Hematopoietic multipotent progenitor cell (in vitro differentiated cells): ENCODE data around the gene SLC38A10. TPM values are rescaled to one million over a fixed set of nuclear protein-coding genes. Genes with fewer than 3 reads are reported as not detected.
"Not testable (repeated sequence)": the region's sequence is repeated elsewhere in the genome, so short reads cannot be mapped to it uniquely, and the experiment has no call there.

Source experiments
- DNase-seq, 3 donors: peaks; one replicate each; pipeline ENCODE4 v3.0.0-alpha.2; 2011 to 2015; ENCODE audit warnings: low read depth in 2 of 3, low spot score in 2 of 3
- total RNA-seq: library from RNA; depleted of rRNA; stranded (reverse); fragments of >200 nt; gene quantifications from one replicate; pipeline ENCODE4 v1.2.3, GENCODE V29; 2012

SLC38A10 gene
- total RNA-seq, 1 donor: 91.8 TPM

DNA sequence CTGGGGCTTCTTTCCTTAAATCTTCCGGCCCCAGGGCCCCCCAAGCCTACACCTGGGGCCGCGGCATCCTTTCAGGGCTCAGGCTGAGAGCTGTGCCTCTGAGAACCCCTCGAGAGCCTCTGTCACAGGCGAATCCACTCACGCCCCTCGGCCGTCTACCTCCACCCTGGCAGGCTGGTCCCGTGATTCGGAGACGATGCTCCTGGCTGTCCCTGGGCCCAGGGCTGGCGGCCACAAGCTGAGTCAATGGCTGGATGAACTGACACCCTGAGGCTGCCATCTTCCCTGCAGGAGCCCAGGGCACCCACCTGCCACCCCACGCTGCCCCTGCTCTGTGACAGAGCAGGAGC is 60.6 kb downstream of the SLC38A10 start:
- DNase-seq: no peak

DNA sequence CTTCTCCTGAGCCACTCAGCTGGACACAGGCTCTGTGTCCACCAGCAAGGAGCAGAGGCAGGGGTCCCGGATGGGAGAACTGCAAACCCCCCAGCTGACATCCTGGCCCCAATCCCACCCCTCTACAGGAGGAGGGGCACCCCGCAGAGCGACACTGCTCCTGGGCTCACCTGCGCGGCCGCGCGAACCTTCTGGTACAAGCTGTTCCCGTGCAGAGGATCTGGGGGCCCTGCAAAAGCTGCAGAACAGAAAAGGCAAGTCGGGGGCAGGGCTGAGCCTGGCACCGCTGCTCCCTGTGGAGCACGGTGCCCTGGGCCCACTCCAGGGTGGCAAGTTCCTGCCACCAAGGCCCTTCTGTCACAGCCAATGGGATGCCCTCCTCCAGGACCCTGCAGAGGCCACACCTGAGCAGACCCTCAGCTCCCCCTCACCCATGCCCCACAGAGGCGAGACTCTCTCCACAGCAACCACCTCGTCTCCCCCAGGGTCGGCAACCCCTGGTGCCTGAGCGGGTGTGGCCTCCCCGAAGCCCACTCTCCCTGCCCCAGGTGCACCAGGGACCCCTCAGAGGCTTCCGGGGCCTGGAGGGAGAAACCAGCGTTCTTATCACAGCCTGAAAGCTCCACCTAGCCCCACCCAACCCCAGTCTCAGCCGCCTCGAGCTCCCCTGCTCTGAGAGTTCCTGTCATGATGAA is 61.1 kb downstream of the SLC38A10 start:
- DNase-seq: no peak

DNA sequence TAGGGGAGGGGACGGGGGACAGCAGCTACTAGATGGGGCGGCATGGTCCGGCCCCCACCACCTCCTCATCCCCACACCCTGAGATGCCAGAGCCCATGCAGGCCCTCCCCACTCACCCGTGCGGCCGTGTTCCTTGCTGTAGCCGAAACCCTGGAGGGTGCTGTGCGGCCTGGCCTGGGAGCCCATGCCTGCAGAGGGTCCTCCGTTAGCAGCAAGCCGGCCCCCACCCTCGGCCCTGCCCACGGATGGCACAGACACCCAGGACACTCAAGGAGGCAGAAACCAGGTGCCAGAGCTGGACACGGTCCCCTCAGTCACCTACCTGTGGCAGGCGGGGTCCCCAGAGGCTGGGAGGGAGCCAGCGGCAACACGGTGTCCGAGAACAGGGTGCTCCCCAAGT is 61.8 kb downstream of the SLC38A10 start:
- DNase-seq: no peak

DNA sequence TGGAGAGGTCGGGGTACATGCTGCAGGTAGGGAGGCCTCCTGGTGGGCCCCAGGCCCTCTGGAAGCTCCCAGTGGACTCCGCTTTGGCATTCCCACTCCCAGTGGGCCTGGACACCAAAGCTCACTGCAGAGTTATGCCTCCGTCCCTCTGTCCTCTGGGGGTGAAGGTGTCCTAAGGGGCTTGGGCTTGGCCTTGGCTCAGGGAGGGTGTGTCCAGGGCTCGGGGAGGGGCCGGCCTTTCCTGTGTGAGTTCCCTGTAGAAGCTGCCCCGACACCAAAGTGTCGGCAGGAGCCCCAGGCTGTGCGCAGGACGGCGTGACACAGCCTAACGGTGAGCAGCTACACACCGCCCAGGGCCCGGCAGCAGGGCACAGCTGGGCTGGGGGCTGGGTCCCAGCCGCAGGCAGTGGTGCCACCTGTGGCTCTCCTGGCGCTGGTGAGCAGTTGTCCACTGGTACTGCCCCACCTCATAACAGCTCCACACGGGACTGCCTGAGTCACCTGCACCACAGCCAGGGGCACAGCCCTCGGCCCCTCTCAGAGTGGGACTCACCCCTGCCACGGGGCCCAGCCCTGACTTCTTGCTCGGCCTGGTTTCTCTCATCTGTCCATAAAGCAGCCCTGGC is 62.4 kb downstream of the SLC38A10 start:
- no peak for DNase-seq

DNA sequence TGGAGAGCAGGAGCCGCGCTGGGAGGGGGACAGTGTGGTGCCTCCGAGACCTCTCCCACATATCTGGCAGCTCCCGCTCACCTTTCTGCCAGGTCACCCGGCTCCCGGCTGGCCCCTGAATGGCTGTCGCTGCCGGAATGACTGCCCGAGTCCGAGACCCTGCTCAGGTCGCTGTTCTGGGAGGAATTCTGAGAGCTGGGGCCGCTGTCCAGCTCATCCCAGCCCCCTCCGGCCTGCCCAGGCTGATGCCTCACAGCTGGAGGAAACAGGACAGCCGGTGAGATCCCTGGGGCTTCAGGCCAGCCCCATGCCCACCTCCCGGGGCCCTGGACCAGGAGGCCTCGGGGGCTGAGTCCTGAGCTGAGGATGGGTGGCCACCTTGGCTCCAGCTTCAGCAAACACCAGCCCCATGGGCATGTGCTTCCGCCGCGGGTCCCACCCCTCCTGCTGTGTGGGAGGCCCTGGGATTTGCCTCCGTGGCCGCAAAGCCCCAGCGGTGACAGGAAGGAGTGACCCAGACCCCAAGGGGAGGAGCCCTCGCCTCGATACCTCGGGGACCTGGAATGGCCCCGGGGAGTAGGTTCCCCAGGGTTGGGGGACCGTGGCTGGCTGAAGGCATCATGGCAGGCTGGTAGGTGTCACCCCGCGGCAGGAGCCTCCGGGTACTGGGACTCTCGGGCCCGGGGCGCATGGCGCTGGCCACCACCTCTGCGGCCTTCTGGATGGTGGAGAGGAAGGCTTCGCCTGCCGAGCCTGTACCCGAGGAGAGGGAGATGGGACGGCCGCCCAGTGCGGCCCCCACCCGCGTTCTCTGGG is 63.1 kb downstream of the SLC38A10 start:
- DNase-seq: no peak

DNA sequence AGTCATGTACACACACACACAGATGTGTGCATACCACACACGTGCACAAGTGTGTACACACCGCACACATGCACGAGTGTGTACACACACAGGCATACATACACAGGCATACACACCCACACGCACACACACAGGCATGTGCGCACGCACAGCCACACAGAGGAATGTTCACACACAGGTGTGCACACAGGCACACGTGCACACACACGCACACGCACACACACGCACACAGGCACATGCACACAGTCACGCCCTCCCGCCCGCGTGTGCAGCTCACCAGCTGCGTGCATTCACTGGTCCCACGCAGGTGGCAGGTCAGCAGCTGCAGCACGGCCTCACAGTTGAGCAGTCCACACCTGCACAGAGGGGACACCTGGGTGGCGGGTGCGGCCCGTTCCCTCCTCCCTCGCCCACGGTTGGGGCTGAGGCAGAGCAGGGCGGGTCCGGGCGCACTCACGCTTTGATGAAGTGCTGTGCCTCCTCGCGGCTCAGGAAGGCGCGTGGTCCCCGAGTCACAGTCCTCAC is 63.9 kb downstream of the SLC38A10 start:
- DNase-seq: no peak

GRCh38 chr17:81230043-81230820 is 64.9 kb downstream of the SLC38A10 start:
- no peak for DNase-seq

DNA sequence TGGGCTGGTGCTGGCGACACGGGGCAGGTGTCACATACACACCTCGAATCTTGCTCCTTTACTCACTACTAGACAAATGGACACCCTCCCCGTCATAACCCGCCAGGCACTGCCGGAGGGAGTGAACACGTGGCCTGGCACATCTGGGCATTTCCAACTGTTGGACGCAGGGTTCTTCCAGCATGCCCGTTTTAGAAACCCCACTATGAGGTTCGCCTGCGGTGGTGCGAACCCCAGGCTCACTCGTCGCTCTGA is 65.5 kb downstream of the SLC38A10 start:
- no peak for DNase-seq

- DNase-seq: no peak
These were observed 66.1 kb downstream of the SLC38A10 start for GRCh38 chr17:81228834-81229665.

DNA sequence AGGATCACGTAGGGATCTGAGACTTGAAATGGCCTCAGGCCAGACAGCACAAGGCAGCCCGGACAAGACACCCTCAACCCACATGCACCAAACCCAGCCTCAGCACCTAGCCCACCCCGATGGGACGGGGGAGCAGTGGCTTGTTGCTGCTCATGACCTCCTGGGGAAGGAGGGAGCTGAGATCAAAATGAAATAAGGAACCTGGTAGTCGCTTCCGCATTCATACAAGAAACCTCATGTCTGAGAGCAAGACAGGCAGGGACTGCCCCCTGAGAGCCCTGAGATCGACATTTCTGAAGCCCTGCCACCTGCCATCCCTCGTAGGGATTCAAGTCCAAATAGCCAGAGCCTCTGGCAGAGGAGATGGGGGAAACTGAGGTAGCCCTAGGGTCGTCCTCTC is 66.7 kb downstream of the SLC38A10 start:
- DNase-seq: peak in 1 of 3 donors; percentile 45

GRCh38 chr17:81227630-81228029 is 67.5 kb downstream of the SLC38A10 start:
- DNase-seq: not testable (repeated sequence)

DNA sequence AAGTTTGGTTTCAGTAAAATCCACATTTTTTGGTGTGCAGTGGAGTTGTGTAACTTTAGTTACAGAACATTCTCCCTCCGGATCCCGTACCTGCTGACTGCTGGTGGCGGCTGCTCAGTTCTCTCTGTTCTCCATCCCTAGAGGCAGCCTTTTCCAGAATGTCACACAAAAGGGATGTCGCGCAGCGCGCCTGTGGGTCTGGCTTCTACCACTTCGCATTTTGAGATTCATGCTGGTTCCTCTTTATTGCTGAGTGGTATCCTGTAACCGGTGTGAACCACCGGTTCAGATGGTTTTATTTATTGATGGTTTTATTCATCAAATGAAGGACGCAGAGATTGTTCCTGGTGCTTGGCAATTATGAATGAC is 71.4 kb downstream of the SLC38A10 start:
- peak in 2 of 3 donors; percentile 57 to 77 for DNase-seq

- DNase-seq: peak; percentile 93 to 99 (median 98)
These were observed 72.0 kb downstream of the SLC38A10 start, which contains the start of gene CEP131 for GRCh38 chr17:81222906-81223761. Gene CEP131, minus strand, starts transcription at chr17:81222965. Its CDS starts 2,909 bp downstream, at chr17:81220056.

GRCh38 chr17:81222620-81222905 is 72.5 kb downstream of the SLC38A10 start:
- DNase-seq: no peak

DNA sequence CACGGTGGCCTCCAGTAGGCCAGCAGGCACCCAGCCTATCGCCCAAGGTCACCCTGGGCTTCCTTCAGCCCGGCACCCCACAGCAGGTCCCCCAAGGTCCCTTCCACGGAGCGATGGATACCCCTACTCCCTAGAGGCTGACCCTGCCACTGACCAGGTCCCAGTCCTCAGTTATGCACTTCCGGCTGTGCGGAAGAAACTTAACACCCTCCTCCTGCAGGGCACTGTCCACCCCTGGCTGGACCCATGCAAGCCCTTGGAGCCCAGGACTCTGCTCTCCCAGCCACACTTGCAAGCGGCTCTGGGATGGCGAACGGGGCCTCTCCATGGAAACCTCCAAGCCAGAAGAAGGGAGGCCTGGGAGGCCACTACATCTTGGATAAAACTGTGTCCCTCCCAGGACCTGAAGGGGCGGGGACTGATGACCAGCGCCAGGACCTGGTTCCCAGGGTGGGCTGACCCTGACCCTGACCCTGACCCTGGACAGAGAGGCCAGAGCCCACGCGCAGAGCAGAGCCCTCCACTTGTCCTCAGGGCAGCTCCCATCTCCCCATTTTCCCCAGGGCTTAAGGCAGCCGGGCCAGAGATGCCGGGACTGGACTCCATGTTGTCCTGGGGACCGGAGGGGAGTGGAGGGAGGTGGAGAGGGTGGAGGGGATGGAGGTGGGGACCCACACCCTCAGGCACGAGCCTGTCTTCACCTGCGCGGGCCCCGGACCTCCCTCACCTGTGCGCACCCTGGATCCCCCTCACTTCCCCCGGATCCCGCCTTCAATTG is 73.1 kb downstream of the SLC38A10 start:
- no peak for DNase-seq

DNA sequence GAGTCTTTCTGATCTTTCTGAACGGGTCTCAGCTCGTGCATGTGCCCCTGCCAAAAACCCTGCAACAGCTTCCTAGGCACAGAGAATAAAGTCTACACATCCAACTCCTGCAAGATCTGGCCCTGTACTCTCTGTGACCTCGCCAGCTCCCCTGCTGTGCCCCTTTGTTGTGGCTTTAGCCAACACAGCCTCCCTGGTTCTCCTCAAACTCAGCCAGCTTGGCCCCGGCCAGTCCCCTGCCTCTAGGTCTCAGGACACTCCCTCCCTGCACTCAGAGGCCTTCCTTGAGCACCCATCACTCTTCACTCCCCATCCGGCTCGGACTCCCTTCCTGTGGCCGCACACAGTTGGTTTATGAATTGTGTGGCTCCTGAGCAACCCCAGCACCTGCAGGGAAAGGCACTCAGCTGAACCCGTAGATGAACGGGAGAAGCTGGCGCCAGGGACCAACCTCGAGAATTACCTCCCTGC is 73.7 kb downstream of the SLC38A10 start:
- no peak for DNase-seq

GRCh38 chr17:81219476-81220180 is 75.5 kb downstream of the SLC38A10 start:
- no peak for DNase-seq

- no peak for DNase-seq
These were observed 76.1 kb downstream of the SLC38A10 start for GRCh38 chr17:81218991-81219390.
